Fibroblast of lung (primary cell): ENCODE data around the gene NFATC2. TPM values are rescaled to one million over a fixed set of nuclear protein-coding genes. Genes with fewer than 3 reads are reported as not detected.

Experiments used
- DNase-seq, 2 donors: peaks; one replicate each; pipeline versions ENCODE4 v3.0.0 to v3.0.0-alpha.2; 2010; ENCODE audit warnings: low read depth in 2 of 2
- H2AFZ ChIP-seq: 2 replicates; pipeline ENCODE4 v1.5.1; 2012; ENCODE audit warnings: low read length, control low read depth, inconsistent platforms
- H3K27ac ChIP-seq: 2 replicates; pipeline ENCODE4 v1.5.1; 2011; ENCODE audit warnings: low read length, control low read depth; ENCODE audit not compliant: insufficient read depth
- H3K27me3 ChIP-seq: 2 replicates; pipeline ENCODE4 v1.5.1; 2011; ENCODE audit warnings: mild to moderate bottlenecking, low read length; ENCODE audit not compliant: control insufficient read depth, insufficient read depth
- H3K36me3 ChIP-seq: 2 replicates; pipeline ENCODE4 v1.5.1; 2011; ENCODE audit warnings: low read length; ENCODE audit not compliant: control insufficient read depth, insufficient read depth
- H3K4me1 ChIP-seq: 2 replicates; pipeline ENCODE4 v1.5.1; 2011; ENCODE audit warnings: low read length; ENCODE audit not compliant: control insufficient read depth, insufficient read depth; ENCODE audit errors: extremely low read depth
- H3K4me2 ChIP-seq: 2 replicates; pipeline ENCODE4 v1.5.1; 2011; ENCODE audit warnings: low read length, control low read depth; ENCODE audit not compliant: insufficient read depth; ENCODE audit errors: extremely low read depth
- H3K4me3 ChIP-seq, 4 experiments: fragments of 200-600 bp in 1 of 4; sonication (generic) in 1 of 4; replicated peaks in 1 of 4; 2 replicates each; pipeline ENCODE4 v1.5.1; 2011 to 2016; ENCODE audit warnings: low read length in 4 of 4, low read depth in 3 of 4, mild to moderate bottlenecking in 3 of 4, control low read depth in 2 of 4, inconsistent platforms in 1 of 4, mixed read lengths in 1 of 4; ENCODE audit not compliant: insufficient read depth in 1 of 4; ENCODE audit errors: control extremely low read depth in 1 of 4
- H3K79me2 ChIP-seq: 2 replicates; pipeline ENCODE4 v1.5.1; 2012; ENCODE audit warnings: mild to moderate bottlenecking, low read length, inconsistent platforms; ENCODE audit not compliant: control insufficient read depth, insufficient read depth
- H3K9ac ChIP-seq: 2 replicates; pipeline ENCODE4 v1.5.1; 2011; ENCODE audit warnings: mild to moderate bottlenecking, low read length, control low read depth; ENCODE audit not compliant: insufficient read depth
- H3K9me3 ChIP-seq: 2 replicates; pipeline ENCODE4 v1.5.1; 2012; ENCODE audit warnings: low read depth, low read length; ENCODE audit not compliant: control insufficient read depth, insufficient read depth
- H4K20me1 ChIP-seq: 2 replicates; pipeline ENCODE4 v1.5.1; 2011; ENCODE audit warnings: low read length; ENCODE audit not compliant: control insufficient read depth, insufficient read depth; ENCODE audit errors: extremely low read depth
- CTCF ChIP-seq, 2 donors: IDR thresholded peaks in 1 of 2; conservative IDR thresholded peaks in 1 of 2; 1 replicate in 1 of 2; 2 replicates in 1 of 2; pipeline ENCODE4 v1.5.1; 2011 to 2012; ENCODE audit warnings: low read length in 2 of 2, control low read depth in 1 of 2, inconsistent platforms in 1 of 2, low read depth in 1 of 2, mild to moderate bottlenecking in 1 of 2
- EZH2 ChIP-seq: IDR thresholded peaks from 2 replicates; pipeline ENCODE4 v1.5.1; 2012; ENCODE audit warnings: low read length, control low read depth, mild to moderate bottlenecking; ENCODE audit errors: missing control alignments
- polyA plus RNA-seq, 2 donors: library from polyadenylated mRNA; depleted of rRNA in 1 of 2; stranded (reverse) in 1 of 2; unstranded in 1 of 2; fragments of >200 nt; gene quantifications; 2 replicates each; pipeline ENCODE4 v1.2.1, GENCODE V29; 2011 to 2012; ENCODE audit warnings: missing spikeins in 1 of 2
- total RNA-seq: library from RNA; depleted of rRNA; stranded (reverse); fragments of >200 nt; gene quantifications from 2 replicates; pipeline ENCODE4 v1.2.1, GENCODE V29; 2014

The NFATC2 gene
- total and polyA plus RNA-seq, 2 donors (not counting 1 experiment from before 2014, with no cell fraction given) = 0.50 to 1.2 TPM

GRCh38 chr20:51413857-51414256 lies 128.7 kb downstream of the NFATC2 start:
- H3K4me1 ChIP-seq = no peaks in the 10 kb centered on the region
- DNase-seq = no peak
- H3K36me3 ChIP-seq = no peaks in the 10 kb centered on the region
- no peaks in the 10 kb centered on the region for H4K20me1 ChIP-seq
- H3K4me3 ChIP-seq = no peak overlapping the region
- no peak overlapping the region for H3K9ac ChIP-seq
- H3K27me3 ChIP-seq = no peaks in the 10 kb centered on the region
- no peaks in the 10 kb centered on the region for H3K79me2 ChIP-seq
- H2AFZ ChIP-seq = no peak overlapping the region
- H3K9me3 ChIP-seq = no peaks in the 10 kb centered on the region
- H3K27ac ChIP-seq = no peak overlapping the region
- H3K4me2 ChIP-seq = no peak overlapping the region
- TF ChIP-seq EZH2 (no peak), CTCF (conservative IDR thresholded peaks at IDR 0.05 in 1 of 2, IDR thresholded peaks at IDR 0.05 in 1 of 2; ENCODE audit: low read depth in 1 of 2, low read length in 2 of 2) (no peak)

- Histone ChIP-seq H2AFZ (no peak overlapping the region), H3K27me3 (no peaks in the 10 kb centered on the region), H3K36me3 (no peaks in the 10 kb centered on the region), H3K4me2 (no peak overlapping the region), H3K27ac (no peak overlapping the region), H3K9me3 (no peaks in the 10 kb centered on the region), H3K79me2 (no peaks in the 10 kb centered on the region), H3K4me1 (no peaks in the 10 kb centered on the region), H3K9ac (no peak overlapping the region), H4K20me1 (no peaks in the 10 kb centered on the region), H3K4me3 (no peak overlapping the region)
- peak in 1 of 2 donors; percentile 25 for DNase-seq
- TF ChIP-seq CTCF (conservative IDR thresholded peaks at IDR 0.05 in 1 of 2, IDR thresholded peaks at IDR 0.05 in 1 of 2; ENCODE audit: low read depth in 1 of 2, low read length in 2 of 2) (no peak), EZH2 (no peak)
These were observed 129.5 kb downstream of the NFATC2 start for GRCh38 chr20:51412951-51413481.

GRCh38 chr20:51412333-51412871 lies 130.1 kb downstream of the NFATC2 start:
- Histone ChIP-seq H3K4me2 (no peak overlapping the region), H3K27me3 (no peaks in the 10 kb centered on the region), H4K20me1 (no peaks in the 10 kb centered on the region), H3K79me2 (no peaks in the 10 kb centered on the region), H2AFZ (no peak overlapping the region), H3K27ac (no peak overlapping the region), H3K4me1 (no peaks in the 10 kb centered on the region), H3K9me3 (no peaks in the 10 kb centered on the region), H3K4me3 (no peak overlapping the region), H3K36me3 (no peaks in the 10 kb centered on the region), H3K9ac (no peak overlapping the region)
- peak; percentile 41 to 50 for DNase-seq
- no peak for TF ChIP-seq CTCF (conservative IDR thresholded peaks at IDR 0.05 in 1 of 2, IDR thresholded peaks at IDR 0.05 in 1 of 2; ENCODE audit: low read depth in 1 of 2, low read length in 2 of 2)
- no peak for TF ChIP-seq EZH2
